ENCODE data around the gene MSI2. TPM values are rescaled to one million over a fixed set of nuclear protein-coding genes. Genes with fewer than 3 reads are reported as not detected.

Gene MSI2
- total and polyA plus RNA-seq, 2 experiments from 2014 or later = 4.3 to 17.9 TPM

GRCh38 chr17:57518587-57519581, 262.6 kb downstream of the MSI2 start:
- Histone ChIP-seq H3K9me2 (ENCODE audit: insufficient read depth) (no peaks in the 10 kb centered on the region), H3K27ac (no peak overlapping the region), H2AFZ (peak overlapping the region; percentile 43; the same call in 1 of the 2 replicates)

GRCh38 chr17:57519800-57520199, 263.5 kb downstream of the MSI2 start:
- in situ Hi-C loops (cut with MboI) = no loop called here

More at GRCh38 chr17:57518587-57519581, 262.6 kb downstream of the MSI2 start:
- Histone ChIP-seq H3K4me3 (no peak overlapping the region), H3K4me2 (ENCODE audit: unreplicated experiment) (no peak overlapping the region), H3K9ac (no peak overlapping the region), H4K20me1 (ENCODE audit: insufficient read depth) (no peaks in the 10 kb centered on the region), H3K36me3 (ENCODE audit: low read depth) (no peaks in the 10 kb centered on the region), H3F3A (ENCODE audit: insufficient read depth) (peaks cover 8% of the 10 kb centered on the region; the same call in 1 of the 2 replicates), H3K4me1 (ENCODE audit: insufficient read depth) (peaks cover 17% of the 10 kb centered on the region), H3K9me3 (ENCODE audit: low read depth) (no peaks in the 10 kb centered on the region), H3K79me2 (ENCODE audit: insufficient read depth) (no peaks in the 10 kb centered on the region), H3K27me3 (replicated peaks; ENCODE audit: insufficient read depth) (no peaks in the 10 kb centered on the region)
- peak; percentile 64 for DNase-seq
- no peak for TF ChIP-seq EZH2 (IDR thresholded peaks at IDR 0.05; ENCODE audit: insufficient read depth, poor library complexity, severe bottlenecking)
- no peak for TF ChIP-seq EZH2phosphoT487 (IDR thresholded peaks at IDR 0.05; ENCODE audit: insufficient read depth, low read depth)
- WGBS, 2 experiments (ENCODE audit: low coverage in 1 of 2, low lambda C conversion rate in 2 of 2, missing lambda C conversion rate in 2 of 2) = 60 to 70% methylated on average over 19 to 20 of the region's 20 CpGs
- in situ Hi-C loops (cut with MboI) = no loop called here

GRCh38 chr17:57521606-57522005, 265.3 kb downstream of the MSI2 start:
- H3K9me2 ChIP-seq (ENCODE audit: insufficient read depth) = no peaks in the 10 kb centered on the region
- no peak overlapping the region for H3K4me3 ChIP-seq
- H3K36me3 ChIP-seq (ENCODE audit: low read depth) = no peaks in the 10 kb centered on the region
- H3K4me2 ChIP-seq (ENCODE audit: unreplicated experiment) = no peak overlapping the region
- H3K4me1 ChIP-seq (ENCODE audit: insufficient read depth) = peaks cover 27% of the 10 kb centered on the region
- H3K9ac ChIP-seq = no peak overlapping the region
- no peak overlapping the region for H2AFZ ChIP-seq
- TF ChIP-seq EZH2phosphoT487 (IDR thresholded peaks at IDR 0.05; ENCODE audit: insufficient read depth, low read depth) (no peak), EZH2 (IDR thresholded peaks at IDR 0.05; ENCODE audit: insufficient read depth, poor library complexity, severe bottlenecking) (no peak)
- H4K20me1 ChIP-seq (ENCODE audit: insufficient read depth) = no peaks in the 10 kb centered on the region
- no peaks in the 10 kb centered on the region for H3K9me3 ChIP-seq (ENCODE audit: low read depth)
- peaks cover 11% of the 10 kb centered on the region; the same call in 1 of the 2 replicates for H3F3A ChIP-seq (ENCODE audit: insufficient read depth)
- 93 to 95% methylated on average over 7 of the region's 7 CpGs for WGBS, 2 experiments (ENCODE audit: low coverage in 1 of 2, low lambda C conversion rate in 2 of 2, missing lambda C conversion rate in 2 of 2)
- no peaks in the 10 kb centered on the region for H3K27me3 ChIP-seq (replicated peaks; ENCODE audit: insufficient read depth)
- no peak for DNase-seq
- no peaks in the 10 kb centered on the region for H3K79me2 ChIP-seq (ENCODE audit: insufficient read depth)
- in situ Hi-C loops (cut with MboI) = no loop called here
- H3K27ac ChIP-seq = no peak overlapping the region

More at GRCh38 chr17:57519800-57520199, 263.5 kb downstream of the MSI2 start:
- no peak overlapping the region for H3K9ac ChIP-seq
- no peak for DNase-seq
- H3K27me3 ChIP-seq (replicated peaks; ENCODE audit: insufficient read depth) = no peaks in the 10 kb centered on the region
- no peaks in the 10 kb centered on the region for H4K20me1 ChIP-seq (ENCODE audit: insufficient read depth)
- H3K4me3 ChIP-seq = no peak overlapping the region
- H2AFZ ChIP-seq = no peak overlapping the region
- H3K4me2 ChIP-seq (ENCODE audit: unreplicated experiment) = no peak overlapping the region
- TF ChIP-seq EZH2 (IDR thresholded peaks at IDR 0.05; ENCODE audit: insufficient read depth, poor library complexity, severe bottlenecking) = no peak
- TF ChIP-seq EZH2phosphoT487 (IDR thresholded peaks at IDR 0.05; ENCODE audit: insufficient read depth, low read depth) = no peak
- no peaks in the 10 kb centered on the region for H3K9me3 ChIP-seq (ENCODE audit: low read depth)
- H3K27ac ChIP-seq = no peak overlapping the region
- peaks cover 11% of the 10 kb centered on the region; the same call in 1 of the 2 replicates for H3F3A ChIP-seq (ENCODE audit: insufficient read depth)
- no peaks in the 10 kb centered on the region for H3K9me2 ChIP-seq (ENCODE audit: insufficient read depth)
- H3K36me3 ChIP-seq (ENCODE audit: low read depth) = no peaks in the 10 kb centered on the region
- peaks cover 26% of the 10 kb centered on the region for H3K4me1 ChIP-seq (ENCODE audit: insufficient read depth)
- WGBS, 2 experiments (ENCODE audit: low coverage in 1 of 2, low lambda C conversion rate in 2 of 2, missing lambda C conversion rate in 2 of 2) = 93 to 95% methylated on average over 7 of the region's 7 CpGs
- no peaks in the 10 kb centered on the region for H3K79me2 ChIP-seq (ENCODE audit: insufficient read depth)

- TF ChIP-seq EZH2phosphoT487 (IDR thresholded peaks at IDR 0.05; ENCODE audit: insufficient read depth, low read depth) (no peak), EZH2 (IDR thresholded peaks at IDR 0.05; ENCODE audit: insufficient read depth, poor library complexity, severe bottlenecking) (no peak)
- Histone ChIP-seq H3K4me1 (ENCODE audit: insufficient read depth) (peaks cover 27% of the 10 kb centered on the region), H3K9me3 (ENCODE audit: low read depth) (no peaks in the 10 kb centered on the region), H3K9me2 (ENCODE audit: insufficient read depth) (no peaks in the 10 kb centered on the region), H3K9ac (no peak overlapping the region), H4K20me1 (ENCODE audit: insufficient read depth) (no peaks in the 10 kb centered on the region), H3K27me3 (replicated peaks; ENCODE audit: insufficient read depth) (no peaks in the 10 kb centered on the region), H3K4me2 (ENCODE audit: unreplicated experiment) (no peak overlapping the region), H3K4me3 (no peak overlapping the region), H3K79me2 (ENCODE audit: insufficient read depth) (no peaks in the 10 kb centered on the region), H3K27ac (no peak overlapping the region), H3K36me3 (ENCODE audit: low read depth) (no peaks in the 10 kb centered on the region), H3F3A (ENCODE audit: insufficient read depth) (peaks cover 11% of the 10 kb centered on the region; the same call in 1 of the 2 replicates), H2AFZ (no peak overlapping the region)
- in situ Hi-C loops (cut with MboI) = no loop called here
- DNase-seq = no peak
- WGBS, 2 experiments (ENCODE audit: low coverage in 1 of 2, low lambda C conversion rate in 2 of 2, missing lambda C conversion rate in 2 of 2) = 95 to 96% methylated on average over 10 of the region's 10 CpGs
Observed at GRCh38 chr17:57522042-57523005, 266.0 kb downstream of the MSI2 start.

Data from GM23248 (cell line).